GM18508 (cell line): ENCODE results near the gene RMRP.
"Not testable (repeated sequence)": the region's sequence is repeated elsewhere in the genome, so short reads cannot be mapped to it uniquely, and the experiment has no call there.

Experiments
- ATAC-seq: cut with Tn5 transposase; IDR thresholded peaks from one replicate; pipeline ENCODE4 v1.9.1; 2021; ENCODE audit warnings: moderate number of reproducible peaks; ENCODE audit not compliant: insufficient read depth, unreplicated experiment

The RMRP gene

DNA sequence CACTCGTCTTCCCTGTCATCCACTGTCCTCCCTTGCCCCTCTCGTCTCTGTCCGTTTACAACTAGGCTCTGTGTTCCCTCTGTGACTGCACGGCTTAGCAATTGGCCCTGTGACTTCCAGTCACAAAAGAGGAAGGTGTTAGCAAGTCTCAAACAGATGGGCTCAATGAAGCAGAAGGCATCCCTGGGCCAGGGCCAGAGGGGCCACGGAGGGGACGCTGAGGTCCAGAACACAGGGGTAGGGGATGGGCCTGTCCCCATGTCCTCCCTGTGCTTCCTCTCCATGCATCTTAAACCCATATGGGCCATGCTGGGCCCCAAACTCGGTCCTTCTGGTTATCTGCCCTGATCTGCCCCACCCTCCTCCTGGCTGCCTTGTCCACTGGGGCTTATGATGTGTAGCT lies 39.5 kb downstream of the RMRP start, which contains the start of gene CD72:
Gene CD72 (minus strand): TSS at position 89 of the 403 bp plus-strand sequence. CDS start 110 bp downstream, outside the sequence.
- ATAC-seq: no peak

- no peak for ATAC-seq
Measured at GRCh38 chr9:35617548-35617947, 40.3 kb downstream of the RMRP start.

DNA sequence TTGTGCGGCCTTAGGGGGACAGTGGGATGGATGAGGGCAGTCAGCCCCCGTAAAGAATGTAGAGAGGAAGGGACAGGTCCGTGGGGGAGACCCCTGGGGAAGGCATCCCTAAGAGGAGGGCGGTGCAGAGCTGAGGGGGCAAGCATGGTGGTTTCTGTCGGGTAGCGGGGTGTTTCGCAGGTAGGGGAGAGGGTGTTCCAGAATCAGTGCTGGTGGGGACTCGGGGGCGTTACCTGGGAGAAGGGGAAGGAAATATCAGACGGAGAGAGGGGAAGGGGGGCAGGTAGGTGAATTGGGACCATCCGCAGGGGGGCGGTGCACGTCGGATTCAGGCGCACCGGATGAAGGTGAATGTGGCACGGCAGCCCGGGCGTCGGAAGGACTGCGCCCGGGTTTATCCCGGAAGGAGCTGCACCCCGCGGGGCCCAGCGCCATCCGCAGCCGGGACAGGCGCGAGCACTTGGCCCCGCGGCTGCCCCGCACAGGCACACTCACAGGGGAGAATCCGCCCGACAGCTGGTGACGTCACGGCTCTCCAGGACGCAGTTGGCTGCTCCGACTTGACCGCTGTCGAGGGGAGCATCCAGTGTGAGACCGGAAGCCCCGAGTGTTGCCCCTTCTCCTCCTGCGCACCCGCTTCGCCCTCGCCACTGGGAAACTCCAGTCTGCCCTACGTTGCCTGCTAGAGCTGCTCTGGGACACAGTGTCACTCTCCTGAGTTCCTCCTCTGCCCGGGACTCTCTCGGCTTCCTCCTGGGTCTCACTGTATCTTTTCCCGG lies 40.9 kb downstream of the RMRP start:
- no peak for ATAC-seq

- ATAC-seq: no peak
Measured at GRCh38 chr9:35615981-35616680, 41.7 kb downstream of the RMRP start.

- no peak for ATAC-seq
Measured at GRCh38 chr9:35612843-35613242, 45.0 kb downstream of the RMRP start.

DNA sequence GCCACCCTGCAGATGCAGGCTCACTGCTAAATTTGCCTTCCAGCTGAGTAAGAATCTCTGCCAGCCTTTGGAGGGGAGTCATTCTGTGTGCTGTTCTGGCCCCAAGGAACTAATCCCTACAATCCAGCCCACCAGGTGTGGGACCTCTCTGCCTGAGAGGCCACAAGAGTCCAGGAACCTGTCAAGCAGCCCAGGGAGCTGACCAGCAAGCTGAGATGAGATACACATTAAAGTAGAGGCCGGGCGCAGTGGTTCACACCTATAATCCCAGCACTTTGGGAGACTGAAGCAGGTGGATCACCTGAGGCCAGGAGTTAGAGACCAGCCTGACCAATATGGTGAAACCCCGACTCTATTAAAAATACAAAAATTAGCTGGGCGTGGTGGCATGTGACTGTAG lies 45.8 kb downstream of the RMRP start:
- not testable (repeated sequence) for ATAC-seq

DNA sequence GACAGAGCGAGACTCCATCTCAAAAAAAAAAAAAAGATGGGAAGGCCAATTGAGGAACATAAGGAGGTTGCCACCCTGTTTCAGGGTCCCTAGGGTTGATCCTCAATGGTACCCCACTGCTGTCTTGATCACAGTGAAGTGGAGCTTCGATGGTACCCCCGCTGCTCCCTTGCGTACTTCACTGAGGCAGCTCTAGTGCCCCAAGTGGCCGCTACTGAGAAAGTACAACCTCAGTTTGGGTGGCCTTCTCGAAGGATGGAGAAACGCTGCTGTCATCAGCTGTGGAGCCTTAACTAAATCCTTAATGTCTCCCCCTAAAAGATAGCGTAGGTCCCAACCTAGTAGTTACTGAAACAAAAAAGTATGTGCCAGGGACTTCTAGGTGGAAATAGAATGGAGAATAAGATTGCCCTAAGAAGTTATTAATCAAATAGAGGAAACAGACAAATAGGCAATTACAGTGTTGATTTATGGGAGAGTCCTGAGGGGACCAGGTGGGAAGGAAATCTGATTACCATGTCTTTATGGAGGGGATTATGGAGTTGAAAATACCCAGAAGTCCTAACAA lies 46.5 kb downstream of the RMRP start:
- ATAC-seq: no peak

GRCh38 chr9:35609820-35610163 lies 48.0 kb downstream of the RMRP start:
- no peak for ATAC-seq

GRCh38 chr9:35609001-35609819 lies 48.6 kb downstream of the RMRP start:
- no peak for ATAC-seq

DNA sequence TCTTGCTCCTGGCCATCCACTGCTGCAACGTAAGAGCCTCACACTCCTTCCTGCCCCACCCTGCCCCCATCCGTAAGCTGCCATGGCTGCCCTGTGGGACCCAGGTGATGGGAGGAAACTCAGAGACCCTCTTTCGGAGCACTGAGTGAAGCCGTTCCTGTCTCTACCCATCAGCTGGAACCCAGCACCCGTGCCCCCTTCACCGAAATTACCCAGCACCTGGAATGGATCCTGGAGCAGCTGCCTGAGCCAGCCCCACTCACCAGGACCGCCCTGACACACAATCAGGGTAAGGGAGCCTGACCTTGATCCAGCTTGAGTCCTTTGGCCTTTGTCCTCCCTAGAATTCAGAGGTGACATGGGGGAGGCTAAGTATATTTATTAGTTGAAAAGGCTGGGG lies 49.6 kb downstream of the RMRP start:
- no peak for ATAC-seq
